H1 (cell line): ENCODE data around the gene NPFFR1. TPM values are rescaled to one million over a fixed set of nuclear protein-coding genes. Genes with fewer than 3 reads are reported as not detected.
"Not testable (repeated sequence)": the region's sequence is repeated elsewhere in the genome, so short reads cannot be mapped to it uniquely, and the experiment has no call there.

Source experiments
- CTCF ChIA-PET: fragments of 300-600 bp; sonication (Branson Sonifier 250); formaldehyde crosslinking; loops from one replicate; lab custom pipeline; 2021; ENCODE audit not compliant: partially characterized antibody; lab: Charles Lee
- POLR2A ChIA-PET: fragments of 300-600 bp; sonication (Branson Sonifier 250); formaldehyde crosslinking; loops from one replicate; lab custom pipeline; 2021; ENCODE audit warnings: inconsistent platforms; ENCODE audit not compliant: partially characterized antibody; lab: Charles Lee
- DNase-seq, 2 experiments: peaks; one replicate each; pipeline versions ENCODE4 v3.0.0 to v3.0.0-alpha.2; 2010 to 2022; ENCODE audit warnings: low spot score in 2 of 2, low read depth in 1 of 2, mixed read lengths in 1 of 2
- FAIRE-seq: peaks from 2 replicates; lab custom pipeline; 2011; peaks lifted over from hg19 to GRCh38; lab: Jason Lieb, UNC
- H2AFZ ChIP-seq: 2 replicates; pipeline ENCODE4 v1.8.1; 2012; ENCODE audit warnings: low read length, inconsistent platforms
- H2AK5ac ChIP-seq: 2 replicates; pipeline ENCODE4 v1.6.1; 2013; ENCODE audit warnings: low read depth, low read length
- H2BK120ac ChIP-seq: replicated peaks from 2 replicates; pipeline ENCODE3; 2013; ENCODE audit warnings: low read depth, low read length, inconsistent platforms
- H2BK12ac ChIP-seq: 2 replicates; pipeline ENCODE4 v1.6.1; 2013; ENCODE audit warnings: low read depth, low read length
- H2BK15ac ChIP-seq: 2 replicates; pipeline ENCODE4 v1.6.1; 2013; ENCODE audit warnings: low read length
- H2BK20ac ChIP-seq: 2 replicates; pipeline ENCODE4 v1.6.1; 2013; ENCODE audit warnings: low read length
- H2BK5ac ChIP-seq: 2 replicates; pipeline ENCODE4 v1.6.1; 2013; ENCODE audit warnings: low read depth, low read length
- H3K14ac ChIP-seq: 2 replicates; pipeline ENCODE4 v1.6.1; 2013; ENCODE audit warnings: inconsistent platforms; ENCODE audit not compliant: insufficient read length
- H3K18ac ChIP-seq: 2 replicates; pipeline ENCODE4 v1.6.1; 2013; ENCODE audit warnings: low read length; ENCODE audit errors: extremely low read depth
- H3K23ac ChIP-seq: 2 replicates; pipeline ENCODE4 v1.6.1; 2013; ENCODE audit warnings: inconsistent platforms; ENCODE audit not compliant: insufficient read length
- H3K23me2 ChIP-seq: 2 replicates; pipeline ENCODE4 v1.6.1; 2013; ENCODE audit warnings: low read depth, low read length
- H3K27ac ChIP-seq: 2 replicates; pipeline ENCODE4 v1.6.1; 2011; ENCODE audit warnings: low read depth, low read length, inconsistent platforms
- H3K27me3 ChIP-seq, 4 experiments: replicated peaks in 1 of 4; 1 replicate in 1 of 4; 2 replicates in 3 of 4; pipeline versions ENCODE4 v1.6.1 to v1.8.1; 2011 to 2013; ENCODE audit warnings: low read length in 3 of 4, mild to moderate bottlenecking in 3 of 4, inconsistent platforms in 2 of 4, mixed read lengths in 2 of 4, moderate library complexity in 1 of 4; ENCODE audit not compliant: control insufficient read depth in 3 of 4, insufficient read depth in 3 of 4; ENCODE audit errors: extremely low read depth in 1 of 4
- H3K36me3 ChIP-seq, 4 experiments: 2 replicates each; pipeline versions ENCODE4 v1.6.1 to v1.8.1; 2011 to 2013; ENCODE audit warnings: mild to moderate bottlenecking in 4 of 4, low read length in 3 of 4, moderate library complexity in 2 of 4, control low read depth in 1 of 4, inconsistent platforms in 1 of 4; ENCODE audit not compliant: insufficient read depth in 4 of 4, control insufficient read depth in 2 of 4
- H3K4ac ChIP-seq: replicated peaks from 2 replicates; pipeline ENCODE3; 2013; ENCODE audit warnings: low read length, low read depth, mixed read lengths, inconsistent platforms; ENCODE audit not compliant: insufficient read length
- H3K4me1 ChIP-seq, 4 experiments: replicated peaks in 1 of 4; 1 replicate in 1 of 4; 2 replicates in 3 of 4; pipeline versions ENCODE4 v1.6.1 to v1.8.1; 2011 to 2013; ENCODE audit warnings: low read length in 3 of 4, inconsistent platforms in 2 of 4, mixed read lengths in 1 of 4; ENCODE audit not compliant: insufficient read depth in 4 of 4, control insufficient read depth in 3 of 4
- H3K4me2 ChIP-seq, 2 experiments: 2 replicates each; pipeline versions ENCODE4 v1.6.1 to v1.8.1; 2011 to 2013; ENCODE audit warnings: low read depth in 2 of 2, low read length in 2 of 2, control low read depth in 1 of 2, inconsistent platforms in 1 of 2, mild to moderate bottlenecking in 1 of 2; ENCODE audit not compliant: insufficient read depth in 1 of 2
- H3K4me3 ChIP-seq, 4 experiments: fragments of 200-600, 300-600 bp in 1 of 4; sonication (generic), shearing (Covaris generic), sonication (Bioruptor Twin) in 1 of 4; 2 replicates each; pipeline versions ENCODE4 v1.5.1 to v1.8.1; 2011 to 2016; ENCODE audit warnings: low read length in 4 of 4, low read depth in 3 of 4, control low read depth in 2 of 4, inconsistent platforms in 2 of 4, mild to moderate bottlenecking in 2 of 4, mixed read lengths in 1 of 4, moderate library complexity in 1 of 4; ENCODE audit not compliant: insufficient read depth in 2 of 4; ENCODE audit errors: extremely low read depth in 1 of 4
- H3K56ac ChIP-seq: replicated peaks from 2 replicates; pipeline ENCODE3; 2013; ENCODE audit warnings: low read depth, mild to moderate bottlenecking, mixed read lengths, low read length, inconsistent platforms; ENCODE audit not compliant: insufficient read length
- H3K79me1 ChIP-seq: 2 replicates; pipeline ENCODE4 v1.6.1; 2013; ENCODE audit warnings: low read depth, low read length, control low read depth
- H3K79me2 ChIP-seq, 2 experiments: 2 replicates each; pipeline versions ENCODE4 v1.6.1 to v1.8.1; 2012 to 2013; ENCODE audit warnings: low read length in 2 of 2, mild to moderate bottlenecking in 2 of 2, inconsistent platforms in 1 of 2; ENCODE audit not compliant: insufficient read depth in 2 of 2, control insufficient read depth in 1 of 2
- H3K9ac ChIP-seq, 4 experiments: replicated peaks in 1 of 4; 1 replicate in 1 of 4; 2 replicates in 3 of 4; pipeline versions ENCODE4 v1.6.1 to v1.8.1; 2011 to 2013; ENCODE audit warnings: low read depth in 3 of 4, low read length in 3 of 4, control low read depth in 2 of 4, mild to moderate bottlenecking in 2 of 4, moderate library complexity in 2 of 4, inconsistent platforms in 1 of 4; ENCODE audit errors: extremely low read depth in 1 of 4
- H3K9me3 ChIP-seq, 2 experiments: 2 replicates each; pipeline versions ENCODE4 v1.6.1 to v1.8.1; 2012 to 2013; ENCODE audit warnings: mild to moderate bottlenecking in 2 of 2, moderate library complexity in 2 of 2, control low read depth in 1 of 2, inconsistent platforms in 1 of 2, low read depth in 1 of 2, low read length in 1 of 2, mixed read lengths in 1 of 2; ENCODE audit not compliant: insufficient read depth in 2 of 2
- H4K20me1 ChIP-seq, 2 experiments: replicated peaks in 1 of 2; 2 replicates each; pipeline versions ENCODE3 to v1.8.1; 2011 to 2013; ENCODE audit warnings: inconsistent platforms in 2 of 2, low read length in 2 of 2, mild to moderate bottlenecking in 1 of 2; ENCODE audit not compliant: insufficient read depth in 2 of 2, control insufficient read depth in 1 of 2
- H4K5ac ChIP-seq: 2 replicates; pipeline ENCODE4 v1.6.1; 2013; ENCODE audit warnings: low read length, low read depth, mixed read lengths, inconsistent platforms; ENCODE audit not compliant: insufficient read length
- H4K8ac ChIP-seq: 2 replicates; pipeline ENCODE4 v1.8.0; 2013; ENCODE audit warnings: mild to moderate bottlenecking, moderate library complexity, low read length, inconsistent platforms; ENCODE audit not compliant: insufficient read depth; ENCODE audit errors: extremely low read depth
- H4K91ac ChIP-seq: replicated peaks from 2 replicates; pipeline ENCODE3; 2013; ENCODE audit warnings: low read length, mixed read lengths, inconsistent platforms; ENCODE audit not compliant: insufficient read length
- WGBS, 2 experiments: shearing (Covaris generic) in 1 of 2; methylation state at CpG; one replicate each; pipeline versions ENCODE4 v1.1.6 to v1.1.7; 2013 to 2015; ENCODE audit warnings: low lambda C conversion rate in 2 of 2, mixed read lengths in 2 of 2, inconsistent platforms in 1 of 2, low coverage in 1 of 2, missing lambda C conversion rate in 1 of 2; ENCODE audit not compliant: insufficient replicate concordance in 2 of 2, insufficient coverage in 1 of 2, insufficient read length in 1 of 2; ENCODE audit errors: extremely low coverage in 1 of 2, missing lambda C conversion rate in 1 of 2; 5-methylcytosine and 5-hydroxymethylcytosine counted together
- polyA plus RNA-seq, 7 experiments: library from polyadenylated mRNA; depleted of rRNA in 3 of 7; stranded (reverse) in 5 of 7; unstranded in 2 of 7; fragments of >200 nt in 5 of 7; fragments of 200-250 nt in 2 of 7; gene quantifications; 1 replicate in 5 of 7; 2 replicates in 1 of 7; 4 replicates in 1 of 7; pipeline versions ENCODE4 v1.2.1 to v1.2.3, GENCODE V29; 2011 to 2013; ENCODE audit warnings: missing spikeins in 2 of 7, mixed read lengths in 2 of 7
- total RNA-seq: library from RNA; stranded (reverse); fragmentation: NEBNext Ultra II Directional; extraction: Animal tissue kit (Norgen Biotek cat#: 25700); gene quantifications from 2 replicates; pipeline ENCODE4 v1.2.1, GENCODE V29; 2021

Gene NPFFR1
- total and polyA plus RNA-seq, 2 of the 8 experiments (the other 6 are each of a cell fraction or from before 2014, with no cell fraction given) = 0.02 to 0.06 TPM

- not testable (repeated sequence) for H3K4me1 ChIP-seq
Measured at GRCh38 chr10:70257816-70258215, 26.0 kb downstream of the NPFFR1 start.

More at GRCh38 chr10:70257816-70258215, 26.0 kb downstream of the NPFFR1 start:
- H4K5ac ChIP-seq, H3K23ac ChIP-seq, H2AK5ac ChIP-seq, H2BK15ac ChIP-seq, H3K14ac ChIP-seq, H3K56ac ChIP-seq, H3K4me3 ChIP-seq, H3K79me1 ChIP-seq, H3K23me2 ChIP-seq, H3K9ac ChIP-seq, H4K20me1 ChIP-seq, POLR2A ChIA-PET, FAIRE-seq, H2BK120ac ChIP-seq, H3K4ac ChIP-seq, H3K9me3 ChIP-seq, H4K91ac ChIP-seq, DNase-seq, H2BK5ac ChIP-seq, H3K79me2 ChIP-seq, H2BK12ac ChIP-seq, H3K27me3 ChIP-seq, H2AFZ ChIP-seq, H3K4me2 ChIP-seq, H3K27ac ChIP-seq, H3K36me3 ChIP-seq, H2BK20ac ChIP-seq, H4K8ac ChIP-seq, H3K18ac ChIP-seq: not testable (repeated sequence)
- WGBS, 2 experiments = 87% methylated on average over 8 of the region's 8 CpGs; no CpG with 5 or more reads in 1 of the 2 experiments
- CTCF ChIA-PET = interaction anchor here (1.2 to 17.4 kb wide), 5 partner anchors 10 to 142 kb away, joined by 4 to 329 read pairs (median 8); no protein-coding TSS in a partner anchor
